GM18502 (cell line): ENCODE results near the gene AMFR.
A peak's percentile ranks its signal among the peaks of the same experiment; 100 is the strongest.

Experiments used
- ATAC-seq: cut with Tn5 transposase; IDR thresholded peaks from one replicate; pipeline ENCODE4 v1.9.1; 2021; ENCODE audit warnings: mild to moderate bottlenecking; ENCODE audit not compliant: unreplicated experiment, poor library complexity

AMFR gene

GRCh38 chr16:56317998-56318826 lies 107.1 kb downstream of the AMFR start:
- peak; percentile 94 for ATAC-seq

DNA sequence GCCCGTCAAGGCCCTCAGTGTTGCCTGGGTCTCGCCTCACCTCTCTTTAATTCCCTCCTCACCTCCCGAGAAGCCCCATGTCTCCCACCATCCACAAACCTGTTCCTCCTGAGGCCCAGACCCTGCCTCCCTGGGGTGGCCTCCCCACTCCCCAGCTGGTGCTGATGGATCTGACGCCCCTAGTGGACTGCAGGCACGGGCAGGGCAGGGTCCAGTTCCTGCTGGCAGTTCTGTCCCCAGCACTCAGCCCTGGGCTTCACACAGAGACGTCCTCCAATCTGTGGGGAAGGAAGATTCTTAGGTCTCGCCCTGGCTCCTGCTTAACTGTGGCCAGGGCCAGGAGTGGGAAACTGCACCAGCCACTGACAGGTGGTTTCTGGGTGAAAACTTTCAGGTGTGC lies 108.8 kb downstream of the AMFR start:
- no peak for ATAC-seq

- no peak for ATAC-seq
These were observed 109.4 kb downstream of the AMFR start for GRCh38 chr16:56315955-56316354.

GRCh38 chr16:56314244-56314850 lies 111.0 kb downstream of the AMFR start:
- no peak for ATAC-seq

DNA sequence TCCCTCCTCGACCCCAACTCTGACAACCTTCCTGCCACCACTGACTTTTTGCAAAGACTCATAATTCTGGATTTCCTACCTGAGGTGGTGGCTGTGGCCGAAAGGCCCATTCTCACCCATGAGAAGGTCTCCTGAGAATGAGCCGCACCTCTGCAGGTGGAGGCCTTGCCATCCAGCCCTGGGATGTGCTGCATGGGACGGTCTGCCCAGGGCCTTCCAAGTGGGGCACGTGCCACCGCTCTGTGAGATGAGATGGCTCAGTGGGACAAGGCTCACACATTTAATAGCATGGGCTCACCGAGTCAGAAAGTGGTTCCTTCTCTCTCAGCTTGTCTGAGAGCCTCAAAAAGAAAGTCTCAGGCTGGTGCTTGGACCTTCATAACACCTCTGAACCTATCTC lies 112.8 kb downstream of the AMFR start:
- no peak for ATAC-seq

DNA sequence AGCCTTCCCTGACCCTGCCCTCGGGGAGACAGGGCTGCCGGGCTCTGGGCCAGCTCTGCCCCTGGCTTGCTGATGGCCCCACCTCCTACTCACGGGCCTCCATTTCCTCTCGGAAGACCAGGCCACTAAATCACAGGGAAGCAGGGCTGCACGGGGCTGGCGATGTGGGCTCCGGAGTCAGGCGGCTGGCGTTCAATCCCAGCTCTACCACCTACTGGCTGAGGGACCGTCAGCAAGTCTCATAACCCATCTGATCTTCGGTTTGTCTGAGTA lies 113.4 kb downstream of the AMFR start:
- ATAC-seq = no peak
